Thyroid gland (tissue), 4 donors: ENCODE measurements around the gene STAMBP. TPM values are rescaled to one million over a fixed set of nuclear protein-coding genes. Genes with fewer than 3 reads are reported as not detected.

Experiments used
- DNase-seq, 2 donors: peaks; one replicate each; pipeline ENCODE4 v3.0.0-alpha.2; 2019
- H3K27ac ChIP-seq, 3 donors: fragments of 200-600 bp; sonication (generic); 1 replicate in 2 of 3; 2 replicates in 1 of 3; pipeline ENCODE4 v1.5.1; 2016 to 2019; ENCODE audit warnings: mild to moderate bottlenecking in 1 of 3, moderate library complexity in 1 of 3
- H3K27me3 ChIP-seq: fragments of 200-600 bp; sonication (generic); one replicate; pipeline ENCODE4 v1.5.1; 2019
- H3K36me3 ChIP-seq, 2 donors: fragments of 200-600 bp; sonication (generic); one replicate each; pipeline ENCODE4 v1.5.1; 2016 to 2019
- H3K4me1 ChIP-seq, 2 donors: fragments of 200-600 bp; sonication (generic); one replicate each; pipeline ENCODE4 v1.5.1; 2017 to 2019
- H3K4me3 ChIP-seq, 3 donors: fragments of 200-600 bp; sonication (generic); replicated peaks in 1 of 3; 1 replicate in 2 of 3; 2 replicates in 1 of 3; pipeline ENCODE4 v1.5.1; 2016; ENCODE audit warnings: mild to moderate bottlenecking in 1 of 3
- H3K9me3 ChIP-seq: fragments of 200-600 bp; sonication (generic); one replicate; pipeline ENCODE4 v1.5.1; 2017
- CTCF ChIP-seq, 6 experiments: fragments of 200-600 bp in 3 of 6; fragments of 450-650 bp in 3 of 6; sonication (generic) in 3 of 6; IDR thresholded peaks; one replicate each; pipeline ENCODE4 v1.5.1; 2016 to 2019; ENCODE audit warnings: antibody characterized with exemption in 6 of 6, mild to moderate bottlenecking in 2 of 6, inconsistent platforms in 1 of 6, moderate library complexity in 1 of 6
- POLR2A ChIP-seq, 2 donors: fragments of 450-650 bp; IDR thresholded peaks; one replicate each; pipeline ENCODE4 v1.6.1; 2017; ENCODE audit warnings: antibody characterized with exemption in 2 of 2, mild to moderate bottlenecking in 2 of 2, moderate library complexity in 1 of 2
- WGBS, 2 donors: methylation state at CpG; one replicate each; pipeline ENCODE4 v1.1.5; 2017; 5-methylcytosine and 5-hydroxymethylcytosine counted together
- intact Hi-C: fragments of 100-400 bp; cut with DNase I; formaldehyde crosslinking; loops from one replicate; pipeline ENCODE4 v1.15.1; 2023
- total RNA-seq, 4 donors: library from RNA; depleted of rRNA; stranded (reverse); fragments of >200 nt; gene quantifications; one replicate each; pipeline ENCODE4 v1.2.3, GENCODE V29; 2016

STAMBP gene
- total RNA-seq, 4 donors from 2014 or later, result 31.9 to 45.2 (median 36.6) TPM

GRCh38 chr2:73895473-73895872 lies 66.7 kb downstream of the STAMBP start:
- WGBS, 2 donors, result 77 to 81% methylated on average over 9 of the region's 9 CpGs
- H3K27me3 ChIP-seq, result no peaks in the 10 kb centered on the region
- no peak for TF ChIP-seq POLR2A (IDR thresholded peaks at IDR 0.05)
- no peak for TF ChIP-seq CTCF (IDR thresholded peaks at IDR 0.05)
- no peaks in the 10 kb centered on the region for H3K4me1 ChIP-seq
- H3K36me3 ChIP-seq, result no peaks in the 10 kb centered on the region
- DNase-seq, result no peak
- no peak overlapping the region for H3K4me3 ChIP-seq
- intact Hi-C loops, result no loop called here
- no peak overlapping the region for H3K27ac ChIP-seq
- no peaks in the 10 kb centered on the region for H3K9me3 ChIP-seq

GRCh38 chr2:73896362-73897239 lies 67.8 kb downstream of the STAMBP start:
- Histone ChIP-seq H3K4me3 (no peak overlapping the region), H3K4me1 (no peaks in the 10 kb centered on the region), H3K9me3 (no peaks in the 10 kb centered on the region), H3K27ac (no peak overlapping the region), H3K27me3 (no peaks in the 10 kb centered on the region), H3K36me3 (no peaks in the 10 kb centered on the region)
- intact Hi-C loops, result no loop called here
- WGBS, 2 donors, result 56 to 63% methylated on average over 15 of the region's 15 CpGs
- TF ChIP-seq CTCF (IDR thresholded peaks at IDR 0.05) (no peak), POLR2A (IDR thresholded peaks at IDR 0.05) (no peak)
- no peak for DNase-seq

GRCh38 chr2:73897240-73897583 lies 68.5 kb downstream of the STAMBP start:
- intact Hi-C loops, result no loop called here
- Histone ChIP-seq H3K4me3 (no peak overlapping the region), H3K27ac (no peak overlapping the region), H3K27me3 (no peaks in the 10 kb centered on the region), H3K4me1 (no peaks in the 10 kb centered on the region), H3K9me3 (no peaks in the 10 kb centered on the region), H3K36me3 (no peaks in the 10 kb centered on the region)
- WGBS, 2 donors, result 38 to 39% methylated on average over 4 of the region's 4 CpGs
- DNase-seq, result no peak
- TF ChIP-seq POLR2A (IDR thresholded peaks at IDR 0.05) (no peak), CTCF (IDR thresholded peaks at IDR 0.05) (no peak)

- Histone ChIP-seq H3K36me3 (no peaks in the 10 kb centered on the region), H3K27ac (no peak overlapping the region), H3K27me3 (no peaks in the 10 kb centered on the region), H3K4me1 (no peaks in the 10 kb centered on the region), H3K4me3 (no peak overlapping the region), H3K9me3 (no peaks in the 10 kb centered on the region)
- intact Hi-C loops, result no loop called here
- DNase-seq, result no peak
- TF ChIP-seq POLR2A (IDR thresholded peaks at IDR 0.05), result no peak
- 71 to 83% methylated on average over 5 to 6 of the region's 6 CpGs for WGBS, 2 donors
Observed at GRCh38 chr2:73897934-73898333, 69.2 kb downstream of the STAMBP start.

GRCh38 chr2:73899801-73900336 lies 71.1 kb downstream of the STAMBP start:
- no peaks in the 10 kb centered on the region for H3K4me1 ChIP-seq
- H3K4me3 ChIP-seq, result no peak overlapping the region
- H3K27ac ChIP-seq, result no peak overlapping the region
- 81 to 85% methylated on average over 8 of the region's 8 CpGs for WGBS, 2 donors
- no peak for TF ChIP-seq POLR2A (IDR thresholded peaks at IDR 0.05)
- TF ChIP-seq CTCF (IDR thresholded peaks at IDR 0.05), result no peak
- no peaks in the 10 kb centered on the region for H3K9me3 ChIP-seq
- DNase-seq, result no peak
- intact Hi-C loops, result no loop called here
- H3K27me3 ChIP-seq, result no peaks in the 10 kb centered on the region
- H3K36me3 ChIP-seq, result no peaks in the 10 kb centered on the region
